ENCODE data around the gene ATP9A. TPM values are rescaled to one million over a fixed set of nuclear protein-coding genes. Genes with fewer than 3 reads are reported as not detected.
"Not testable (repeated sequence)": the region's sequence is repeated elsewhere in the genome, so short reads cannot be mapped to it uniquely, and the experiment has no call there.

ATP9A gene
- total and polyA plus RNA-seq, 2 donors (not counting 1 experiment from before 2014, with no cell fraction given) = 23.3 to 96.3 TPM

DNA sequence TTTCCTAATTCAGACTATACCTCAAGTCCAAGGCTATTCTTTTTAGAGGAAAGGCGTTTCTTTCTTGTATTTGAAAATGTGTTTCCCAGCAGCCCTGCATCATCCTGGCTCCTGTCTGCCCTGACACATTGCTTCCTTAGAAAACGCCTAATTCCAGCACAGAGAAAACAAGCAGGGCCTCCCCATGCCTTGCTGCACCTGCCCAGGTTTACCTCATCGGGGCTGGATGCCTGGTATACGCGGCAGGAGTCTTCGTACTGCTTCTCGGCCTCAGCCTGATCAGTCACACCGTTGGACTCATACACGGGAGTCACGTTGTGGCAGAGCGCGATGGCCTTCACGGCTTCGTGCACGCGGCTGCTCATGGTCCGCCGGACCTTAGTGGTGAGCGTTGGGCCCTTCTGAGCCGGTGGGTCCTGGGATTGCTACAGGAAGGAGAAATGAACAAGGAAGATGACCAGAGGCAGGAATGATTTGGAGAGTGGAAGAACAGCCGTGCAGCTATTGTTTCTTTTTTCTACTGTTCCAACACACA lies 111.4 kb downstream of the ATP9A start:
- H3K27ac ChIP-seq (ENCODE audit: insufficient read depth, low read length) = no peak overlapping the region
- DNase-seq (ENCODE audit: low read depth in 2 of 2) = no peak
- no peaks in the 10 kb centered on the region for H3K27me3 ChIP-seq (ENCODE audit: control insufficient read depth, insufficient read depth, low read length)
- H3K4me2 ChIP-seq (ENCODE audit: extremely low read depth, insufficient read depth, low read length) = no peak overlapping the region
- H3K36me3 ChIP-seq (ENCODE audit: control insufficient read depth, insufficient read depth, low read length) = no peaks in the 10 kb centered on the region
- H3K4me1 ChIP-seq (ENCODE audit: control insufficient read depth, extremely low read depth, insufficient read depth, low read length) = peaks cover 13% of the 10 kb centered on the region
- H2AFZ ChIP-seq (ENCODE audit: low read length) = no peak overlapping the region
- no peak overlapping the region for H3K4me3 ChIP-seq (replicated peaks in 1 of 4; ENCODE audit: control extremely low read depth in 1 of 4, insufficient read depth in 1 of 4, low read depth in 3 of 4, low read length in 4 of 4)
- no peaks in the 10 kb centered on the region for H4K20me1 ChIP-seq (ENCODE audit: control insufficient read depth, extremely low read depth, insufficient read depth, low read length)
- H3K9ac ChIP-seq (ENCODE audit: insufficient read depth, low read length) = no peak overlapping the region
- TF ChIP-seq, protein P1, sequence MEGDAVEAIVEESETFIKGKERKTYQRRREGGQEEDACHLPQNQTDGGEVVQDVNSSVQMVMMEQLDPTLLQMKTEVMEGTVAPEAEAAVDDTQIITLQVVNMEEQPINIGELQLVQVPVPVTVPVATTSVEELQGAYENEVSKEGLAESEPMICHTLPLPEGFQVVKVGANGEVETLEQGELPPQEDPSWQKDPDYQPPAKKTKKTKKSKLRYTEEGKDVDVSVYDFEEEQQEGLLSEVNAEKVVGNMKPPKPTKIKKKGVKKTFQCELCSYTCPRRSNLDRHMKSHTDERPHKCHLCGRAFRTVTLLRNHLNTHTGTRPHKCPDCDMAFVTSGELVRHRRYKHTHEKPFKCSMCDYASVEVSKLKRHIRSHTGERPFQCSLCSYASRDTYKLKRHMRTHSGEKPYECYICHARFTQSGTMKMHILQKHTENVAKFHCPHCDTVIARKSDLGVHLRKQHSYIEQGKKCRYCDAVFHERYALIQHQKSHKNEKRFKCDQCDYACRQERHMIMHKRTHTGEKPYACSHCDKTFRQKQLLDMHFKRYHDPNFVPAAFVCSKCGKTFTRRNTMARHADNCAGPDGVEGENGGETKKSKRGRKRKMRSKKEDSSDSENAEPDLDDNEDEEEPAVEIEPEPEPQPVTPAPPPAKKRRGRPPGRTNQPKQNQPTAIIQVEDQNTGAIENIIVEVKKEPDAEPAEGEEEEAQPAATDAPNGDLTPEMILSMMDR (conservative IDR thresholded peaks at IDR 0.05 in 1 of 2, IDR thresholded peaks at IDR 0.05 in 1 of 2; ENCODE audit: low read depth in 1 of 2, low read length in 2 of 2) = no peak
- TF ChIP-seq EZH2 (IDR thresholded peaks at IDR 0.05; ENCODE audit: low read length, missing control alignments) = no peak
- H3K9me3 ChIP-seq (ENCODE audit: control insufficient read depth, insufficient read depth, low read depth, low read length) = no peaks in the 10 kb centered on the region
- H3K79me2 ChIP-seq (ENCODE audit: control insufficient read depth, insufficient read depth, low read length) = no peaks in the 10 kb centered on the region

DNA sequence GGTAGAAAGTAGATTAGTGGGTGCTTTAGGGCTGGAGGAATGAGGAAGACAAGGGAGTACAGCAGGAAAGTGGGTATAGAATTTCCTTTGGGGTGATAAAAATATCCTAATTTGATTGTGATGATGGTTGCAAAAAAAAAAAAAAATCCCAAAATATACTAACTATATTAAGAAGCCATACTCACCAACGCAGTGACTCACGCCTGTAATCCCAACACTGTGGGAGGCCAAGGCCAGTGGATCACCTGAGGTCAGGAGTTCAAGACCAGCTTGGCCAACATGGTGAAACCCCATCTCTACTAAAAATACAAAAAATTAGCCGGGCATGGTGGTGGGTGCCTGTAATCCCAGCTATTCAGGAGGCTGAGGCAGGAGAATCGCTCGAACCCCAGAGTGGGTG lies 112.1 kb downstream of the ATP9A start:
- not testable (repeated sequence) for H3K27me3 ChIP-seq (ENCODE audit: control insufficient read depth, insufficient read depth, low read length); H3K9ac ChIP-seq (ENCODE audit: insufficient read depth, low read length); H3K36me3 ChIP-seq (ENCODE audit: control insufficient read depth, insufficient read depth, low read length); H3K4me3 ChIP-seq (replicated peaks in 1 of 4; ENCODE audit: control extremely low read depth in 1 of 4, insufficient read depth in 1 of 4, low read depth in 3 of 4, low read length in 4 of 4); H2AFZ ChIP-seq (ENCODE audit: low read length); H3K4me2 ChIP-seq (ENCODE audit: extremely low read depth, insufficient read depth, low read length); H3K9me3 ChIP-seq (ENCODE audit: control insufficient read depth, insufficient read depth, low read depth, low read length); DNase-seq (ENCODE audit: low read depth in 2 of 2); H3K27ac ChIP-seq (ENCODE audit: insufficient read depth, low read length); H3K79me2 ChIP-seq (ENCODE audit: control insufficient read depth, insufficient read depth, low read length); H3K4me1 ChIP-seq (ENCODE audit: control insufficient read depth, extremely low read depth, insufficient read depth, low read length); H4K20me1 ChIP-seq (ENCODE audit: control insufficient read depth, extremely low read depth, insufficient read depth, low read length)

DNA sequence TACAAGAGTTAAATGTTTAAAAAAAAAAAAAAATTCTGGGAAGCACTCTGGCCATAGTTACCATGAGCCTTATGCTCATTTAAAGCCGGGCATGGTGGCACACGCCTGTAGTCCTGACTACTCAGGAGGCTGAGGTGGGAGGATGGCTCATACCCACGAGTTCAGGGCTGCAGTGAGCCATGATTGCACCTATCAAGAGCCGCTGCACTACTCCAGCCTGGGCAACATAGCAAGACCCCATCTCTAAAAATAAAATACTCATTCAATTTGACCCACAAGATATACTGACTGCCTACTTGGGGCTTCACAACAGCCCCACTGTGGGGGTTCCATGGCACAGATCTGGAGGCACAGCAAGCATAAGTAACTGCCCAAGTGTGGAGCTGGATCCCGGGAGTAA lies 113.7 kb downstream of the ATP9A start:
- DNase-seq (ENCODE audit: low read depth in 2 of 2) = no peak

More for the DNA sequence above, 113.7 kb downstream of the ATP9A start:
- Histone ChIP-seq H3K79me2 (ENCODE audit: control insufficient read depth, insufficient read depth, low read length) (no peaks in the 10 kb centered on the region), H3K9ac (ENCODE audit: insufficient read depth, low read length) (no peak overlapping the region), H3K4me1 (ENCODE audit: control insufficient read depth, extremely low read depth, insufficient read depth, low read length) (peaks cover 4% of the 10 kb centered on the region), H3K4me3 (replicated peaks in 1 of 4; ENCODE audit: control extremely low read depth in 1 of 4, insufficient read depth in 1 of 4, low read depth in 3 of 4, low read length in 4 of 4) (no peak overlapping the region), H3K27me3 (ENCODE audit: control insufficient read depth, insufficient read depth, low read length) (no peaks in the 10 kb centered on the region), H3K36me3 (ENCODE audit: control insufficient read depth, insufficient read depth, low read length) (no peaks in the 10 kb centered on the region), H3K9me3 (ENCODE audit: control insufficient read depth, insufficient read depth, low read depth, low read length) (no peaks in the 10 kb centered on the region), H4K20me1 (ENCODE audit: control insufficient read depth, extremely low read depth, insufficient read depth, low read length) (no peaks in the 10 kb centered on the region), H3K27ac (ENCODE audit: insufficient read depth, low read length) (no peak overlapping the region), H2AFZ (ENCODE audit: low read length) (no peak overlapping the region), H3K4me2 (ENCODE audit: extremely low read depth, insufficient read depth, low read length) (no peak overlapping the region)
- TF ChIP-seq, protein P1 (conservative IDR thresholded peaks at IDR 0.05 in 1 of 2, IDR thresholded peaks at IDR 0.05 in 1 of 2; ENCODE audit: low read depth in 1 of 2, low read length in 2 of 2) = no peak
- no peak for TF ChIP-seq EZH2 (IDR thresholded peaks at IDR 0.05; ENCODE audit: low read length, missing control alignments)
